GM18505 (cell line): Measurements from ENCODE around the gene DLX3.

Experiments
- ATAC-seq: cut with Tn5 transposase; IDR thresholded peaks from one replicate; pipeline ENCODE4 v1.9.1; 2021; ENCODE audit not compliant: unreplicated experiment
- POLR2A ChIP-seq: IDR thresholded peaks from 4 replicates; pipeline ENCODE4 v1.6.1; 2011; ENCODE audit warnings: borderline replicate concordance; ENCODE audit not compliant: insufficient read depth, insufficient read length; ENCODE audit errors: extremely low read depth

Gene DLX3

GRCh38 chr17:49977463-49978389, 17.3 kb downstream of the DLX3 start:
- no peak for ATAC-seq
- TF ChIP-seq POLR2A: no peak

- no peak for ATAC-seq
- no peak for TF ChIP-seq POLR2A
Measured at GRCh38 chr17:49976828-49977202, 18.2 kb downstream of the DLX3 start.

GRCh38 chr17:49976163-49976827, 18.7 kb downstream of the DLX3 start:
- no peak for TF ChIP-seq POLR2A
- ATAC-seq: no peak

- no peak for ATAC-seq
- TF ChIP-seq POLR2A: no peak
Measured at GRCh38 chr17:49975531-49975930, 19.5 kb downstream of the DLX3 start.

- TF ChIP-seq POLR2A: no peak
- ATAC-seq: no peak
Measured at GRCh38 chr17:49973271-49973615, 21.8 kb downstream of the DLX3 start.

- no peak for TF ChIP-seq POLR2A
- no peak for ATAC-seq
Measured at GRCh38 chr17:49972486-49973270, 22.3 kb downstream of the DLX3 start.

- no peak for ATAC-seq
Measured at GRCh38 chr17:49971848-49972485, 23.1 kb downstream of the DLX3 start.

GRCh38 chr17:49971199-49971847, 23.7 kb downstream of the DLX3 start:
- ATAC-seq: no peak
- TF ChIP-seq POLR2A: no peak

More at GRCh38 chr17:49971848-49972485, 23.1 kb downstream of the DLX3 start:
- no peak for TF ChIP-seq POLR2A

GRCh38 chr17:49970498-49970897, 24.5 kb downstream of the DLX3 start:
- no peak for ATAC-seq
- no peak for TF ChIP-seq POLR2A

- ATAC-seq: no peak
- no peak for TF ChIP-seq POLR2A
Measured at GRCh38 chr17:49969795-49970389, 25.1 kb downstream of the DLX3 start.

GRCh38 chr17:49969134-49969759, 25.8 kb downstream of the DLX3 start, which contains the start of gene DLX4:
Gene DLX4, plus strand, starts transcription at chr17:49969190. Its CDS starts 279 bp downstream, at chr17:49969469.
- no peak for TF ChIP-seq POLR2A
- ATAC-seq: no peak
